ENCODE data around the gene CSNK2B. TPM values are rescaled to one million over a fixed set of nuclear protein-coding genes. Genes with fewer than 3 reads are reported as not detected.
A peak's percentile ranks its signal among the peaks of the same experiment; 100 is the strongest.

CSNK2B gene
- total RNA-seq, 4 donors from 2014 or later = 130 to 202 (median 184) TPM

DNA sequence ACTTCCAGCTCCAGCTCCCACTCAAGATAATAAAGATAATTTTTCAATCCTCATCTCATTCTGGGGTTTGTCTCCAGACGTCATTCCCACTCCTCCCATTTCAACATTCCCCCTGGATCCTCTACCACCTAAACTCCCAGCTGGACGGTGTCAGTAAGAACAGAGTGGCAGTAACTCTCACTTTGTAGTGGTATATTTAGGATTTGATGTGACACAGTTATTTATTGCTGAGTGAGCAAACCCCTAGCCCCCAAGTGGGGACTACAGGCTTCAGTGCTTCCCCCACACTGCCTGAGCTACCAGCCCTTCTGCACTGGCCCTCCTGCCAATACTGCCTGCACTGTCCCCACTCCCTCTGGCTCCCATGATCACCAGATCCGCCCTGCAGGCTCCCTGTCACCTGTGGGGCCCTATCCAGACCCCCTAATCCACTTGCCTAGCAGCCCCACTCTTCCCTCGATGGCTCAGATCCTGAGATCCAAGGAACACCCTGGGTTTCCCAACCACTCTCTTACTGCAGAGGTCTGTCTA, 7.7 kb upstream of the CSNK2B start:
- ATAC-seq (ENCODE audit: low FRiP score) = no peak
- TF ChIP-seq, protein P1, sequence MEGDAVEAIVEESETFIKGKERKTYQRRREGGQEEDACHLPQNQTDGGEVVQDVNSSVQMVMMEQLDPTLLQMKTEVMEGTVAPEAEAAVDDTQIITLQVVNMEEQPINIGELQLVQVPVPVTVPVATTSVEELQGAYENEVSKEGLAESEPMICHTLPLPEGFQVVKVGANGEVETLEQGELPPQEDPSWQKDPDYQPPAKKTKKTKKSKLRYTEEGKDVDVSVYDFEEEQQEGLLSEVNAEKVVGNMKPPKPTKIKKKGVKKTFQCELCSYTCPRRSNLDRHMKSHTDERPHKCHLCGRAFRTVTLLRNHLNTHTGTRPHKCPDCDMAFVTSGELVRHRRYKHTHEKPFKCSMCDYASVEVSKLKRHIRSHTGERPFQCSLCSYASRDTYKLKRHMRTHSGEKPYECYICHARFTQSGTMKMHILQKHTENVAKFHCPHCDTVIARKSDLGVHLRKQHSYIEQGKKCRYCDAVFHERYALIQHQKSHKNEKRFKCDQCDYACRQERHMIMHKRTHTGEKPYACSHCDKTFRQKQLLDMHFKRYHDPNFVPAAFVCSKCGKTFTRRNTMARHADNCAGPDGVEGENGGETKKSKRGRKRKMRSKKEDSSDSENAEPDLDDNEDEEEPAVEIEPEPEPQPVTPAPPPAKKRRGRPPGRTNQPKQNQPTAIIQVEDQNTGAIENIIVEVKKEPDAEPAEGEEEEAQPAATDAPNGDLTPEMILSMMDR (IDR thresholded peaks at IDR 0.05) = no peak

DNA sequence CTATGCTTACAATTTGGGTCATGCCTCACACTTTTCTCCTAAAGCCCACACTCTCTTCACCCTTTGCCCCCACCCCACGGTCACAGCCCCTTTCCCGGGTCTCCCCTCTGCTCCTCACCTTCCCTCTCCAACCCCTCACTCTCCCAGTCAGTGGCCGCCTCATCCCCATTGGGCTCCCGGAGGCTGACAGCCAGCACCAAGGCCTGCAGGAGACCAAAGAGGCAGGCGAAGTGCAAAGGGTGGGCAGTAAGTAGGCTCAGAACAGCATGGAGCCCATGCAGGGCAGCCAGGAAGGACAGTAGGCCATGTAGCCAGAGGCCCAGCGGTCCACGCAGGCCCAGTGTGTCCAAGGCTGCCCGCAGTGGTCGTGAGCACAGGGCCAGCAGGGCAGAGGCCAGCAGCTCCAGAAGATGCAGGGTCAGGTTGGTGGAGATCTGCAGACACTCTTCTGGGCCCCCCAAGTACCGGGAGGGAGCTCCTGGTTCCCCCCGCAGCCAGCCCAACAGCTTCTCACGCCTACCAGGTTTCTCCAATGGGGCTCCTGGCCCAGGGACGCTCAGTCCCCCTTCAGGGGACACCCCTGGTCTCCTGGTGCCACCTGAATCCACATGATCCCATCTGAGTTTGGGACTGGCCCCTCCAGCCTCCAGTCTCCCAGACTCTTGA, 6.8 kb upstream of the CSNK2B start:
- TF ChIP-seq, protein P1 (IDR thresholded peaks at IDR 0.05) = no peak
- no peak for DNase-seq (ENCODE audit: low spot score)
- no peak for ATAC-seq (ENCODE audit: low FRiP score)

More for the DNA sequence above, 7.7 kb upstream of the CSNK2B start:
- no peak for DNase-seq (ENCODE audit: low spot score)

DNA sequence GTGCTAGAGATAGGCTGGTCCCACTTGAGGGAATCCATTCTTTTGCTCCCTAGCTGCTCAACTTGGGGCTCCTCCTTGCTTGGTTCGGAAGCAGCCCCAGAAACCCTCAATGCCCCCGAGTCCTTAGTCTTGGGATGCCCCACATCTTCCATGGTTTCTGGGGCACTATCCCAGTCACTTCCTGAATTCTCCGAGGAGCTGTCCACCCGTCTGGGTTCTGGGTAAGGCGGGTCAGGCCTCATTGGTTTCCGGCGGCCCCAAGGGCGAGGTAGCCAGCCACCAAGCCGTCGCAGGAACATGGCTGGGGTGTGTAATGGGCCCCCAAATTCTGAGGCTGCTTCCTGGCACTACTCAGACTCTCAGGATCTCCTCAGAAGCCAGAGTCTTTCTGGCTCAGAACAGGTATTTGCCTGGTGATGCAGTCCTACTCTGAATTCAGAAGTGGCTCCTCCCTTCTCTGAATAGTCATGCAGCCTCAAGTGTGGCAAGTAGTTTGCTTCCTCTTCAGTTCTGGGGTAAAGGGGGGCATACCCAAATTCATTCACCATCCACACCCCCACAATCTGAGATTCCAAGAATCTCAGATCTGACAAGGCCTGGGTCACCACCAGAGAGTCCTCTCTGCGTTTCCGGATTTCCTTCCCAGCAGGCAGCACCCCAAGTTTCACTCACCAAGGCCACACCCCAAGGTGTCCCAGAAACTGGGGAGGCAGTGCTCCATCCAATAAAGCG, 6.1 kb upstream of the CSNK2B start:
- DNase-seq (ENCODE audit: low spot score) = no peak
- TF ChIP-seq, protein P1 (IDR thresholded peaks at IDR 0.05) = no peak
- ATAC-seq (ENCODE audit: low FRiP score) = no peak

DNA sequence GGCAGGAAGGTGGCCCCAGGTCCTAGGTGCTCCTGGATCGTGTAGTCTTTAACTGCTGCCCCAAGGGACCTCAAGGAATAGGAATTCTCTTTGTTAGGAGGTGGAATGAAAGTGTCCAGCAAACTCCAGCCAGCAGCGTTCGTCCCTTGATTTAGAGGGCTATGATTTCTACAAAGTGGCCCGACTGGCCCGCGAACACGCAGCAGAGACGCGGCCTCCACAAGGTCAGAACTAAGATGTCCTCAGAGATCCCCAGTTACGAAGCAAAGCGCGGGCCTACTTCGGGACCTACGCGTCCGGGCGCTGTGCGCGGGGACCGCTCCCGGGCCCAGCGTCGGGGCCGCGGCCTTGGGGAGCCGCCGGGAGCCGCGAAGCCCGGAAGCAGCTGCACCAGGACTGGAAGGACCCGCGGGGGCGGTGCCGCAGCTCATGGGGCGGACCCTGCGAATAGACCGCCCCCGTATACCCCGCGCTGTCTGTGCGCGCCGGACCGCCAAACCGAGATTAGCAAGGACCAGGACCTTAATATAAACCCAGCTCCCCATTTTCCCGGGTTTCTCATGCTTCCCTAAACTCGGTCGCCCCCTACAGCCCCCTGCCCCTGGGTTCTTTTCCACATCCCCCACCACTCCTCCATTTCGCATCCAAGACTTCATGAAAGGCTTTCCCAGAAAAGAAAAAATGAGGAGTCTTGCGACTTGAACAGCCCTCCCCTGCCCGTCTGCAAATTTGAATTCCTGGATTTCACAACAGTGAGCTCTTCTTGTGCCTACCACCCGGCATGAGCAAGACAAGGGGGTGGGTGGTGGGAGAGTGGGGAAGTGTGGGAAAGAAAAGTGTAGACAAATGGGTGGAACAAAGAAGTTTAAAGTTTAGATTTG, 5.3 kb upstream of the CSNK2B start, which contains the start of gene C6orf47:
Gene C6orf47, minus strand, starts transcription at position 398 of the 881 bp plus-strand sequence. CDS start 831 bp downstream, outside the sequence.
- DNase-seq (ENCODE audit: low spot score) (peak; percentile 65), ATAC-seq (ENCODE audit: low FRiP score) (peak; percentile 73)
- TF ChIP-seq, protein P1 (IDR thresholded peaks at IDR 0.05) = no peak

DNA sequence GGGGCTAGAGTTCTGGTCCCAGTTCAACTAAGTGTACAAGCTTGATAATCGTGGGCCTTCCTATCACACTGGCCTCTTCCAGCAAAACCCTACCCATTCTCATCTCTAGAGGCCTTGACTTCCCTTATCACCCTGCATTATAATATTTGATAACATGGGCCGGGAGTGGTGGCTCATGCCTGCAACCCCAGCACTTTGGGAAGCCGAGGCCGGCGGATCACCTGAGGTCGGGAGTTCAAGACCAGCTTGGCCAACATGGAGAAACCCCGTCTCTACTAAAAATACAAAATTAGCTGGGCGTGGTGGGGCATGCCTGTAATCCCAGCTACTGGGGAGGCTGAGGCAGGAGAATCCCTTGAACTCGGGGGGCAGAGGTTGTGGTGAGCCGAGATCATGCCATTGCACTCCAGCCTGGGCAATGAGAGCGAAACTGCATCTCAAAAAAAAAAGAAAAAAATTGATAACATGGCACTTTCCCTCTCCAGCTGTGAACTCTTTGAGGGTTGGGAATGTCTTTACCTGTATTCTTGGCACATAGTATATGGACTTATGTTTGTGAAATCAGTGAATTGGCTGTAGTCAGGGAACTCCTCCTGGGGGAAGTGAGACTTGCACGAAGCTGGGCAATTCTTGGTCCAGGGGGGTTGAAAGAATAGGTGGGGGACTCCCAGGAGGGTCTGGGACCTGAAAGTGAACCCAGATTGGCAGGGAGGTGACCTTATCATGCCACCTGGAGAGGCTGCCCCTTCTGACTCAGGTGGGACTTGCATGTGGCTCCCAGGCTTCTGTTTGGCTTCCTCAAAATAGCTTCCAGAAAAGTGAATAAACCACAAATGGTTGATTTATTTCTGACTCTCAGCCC, 4.4 kb upstream of the CSNK2B start:
- DNase-seq (ENCODE audit: low spot score) (no peak), ATAC-seq (ENCODE audit: low FRiP score) (no peak)
- TF ChIP-seq, protein P1 (IDR thresholded peaks at IDR 0.05) = no peak

Measured in omental fat pad (tissue), 4 donors.